SK-N-SH treated with all-trans-retinoic acid at 6 μM for 48 hours (cell line): Measurements from ENCODE around the gene STXBP5.

Experiments used
- CSDC2 ChIP-seq: fragments of 250-450 bp; sonication (Bioruptor Pico); IDR thresholded peaks from 2 replicates; pipeline ENCODE4 v1.5.0; 2020; ENCODE audit warnings: mild to moderate bottlenecking, moderate library complexity
- ESRRG ChIP-seq: fragments of 250-450 bp; sonication (Bioruptor Pico); IDR thresholded peaks from 2 replicates; pipeline ENCODE4 v1.6.1; 2021; ENCODE audit warnings: mild to moderate bottlenecking
- PATZ1 ChIP-seq: fragments of 250-450 bp; sonication (Bioruptor Pico); IDR thresholded peaks from 2 replicates; pipeline ENCODE4 v1.8.0; 2020; ENCODE audit warnings: mild to moderate bottlenecking, moderate library complexity, borderline replicate concordance
- ZFP3 ChIP-seq: fragments of 250-450 bp; sonication (Bioruptor Pico); IDR thresholded peaks from 2 replicates; pipeline ENCODE4 v1.5.0; 2020; ENCODE audit warnings: mild to moderate bottlenecking, moderate library complexity
- ZNF8 ChIP-seq: fragments of 450-650 bp; formaldehyde crosslinking; IDR thresholded peaks from 2 replicates; pipeline ENCODE4 v1.5.0; 2020; ENCODE audit warnings: mild to moderate bottlenecking, moderate library complexity
- TF ChIP-seq, protein P1 (sequence below): fragments of 250-450 bp; sonication (Bioruptor Pico); IDR thresholded peaks from 2 replicates; pipeline ENCODE4 v1.5.1; 2020; ENCODE audit warnings: low read depth, mild to moderate bottlenecking, moderate library complexity

DNA sequence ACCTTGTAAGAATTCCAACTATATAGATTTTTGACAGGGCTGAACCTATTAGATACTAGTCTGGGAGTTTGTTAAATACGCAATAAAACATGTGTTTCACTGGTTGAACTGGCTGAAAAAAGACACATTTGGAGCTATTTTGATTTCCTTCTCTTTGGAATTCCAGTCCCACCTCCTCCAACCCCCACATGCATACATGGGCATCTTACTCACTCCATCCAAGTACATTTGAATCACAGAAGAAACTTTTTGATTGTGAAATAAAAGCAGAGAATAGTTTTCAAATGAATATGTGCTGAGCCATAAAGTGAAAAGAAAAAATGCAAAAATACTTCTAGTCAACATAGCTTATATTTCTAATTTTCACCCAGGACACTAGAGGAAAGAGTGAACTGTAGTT, 33.9 kb upstream of the STXBP5 start:
- TF ChIP-seq ESRRG (CRISPR knock-in tag) (no peak), PATZ1 (CRISPR knock-in tag) (no peak), ZNF8 (CRISPR knock-in tag) (no peak), CSDC2 (CRISPR knock-in tag) (no peak), ZFP3 (CRISPR knock-in tag) (no peak)
- TF ChIP-seq, protein P1, sequence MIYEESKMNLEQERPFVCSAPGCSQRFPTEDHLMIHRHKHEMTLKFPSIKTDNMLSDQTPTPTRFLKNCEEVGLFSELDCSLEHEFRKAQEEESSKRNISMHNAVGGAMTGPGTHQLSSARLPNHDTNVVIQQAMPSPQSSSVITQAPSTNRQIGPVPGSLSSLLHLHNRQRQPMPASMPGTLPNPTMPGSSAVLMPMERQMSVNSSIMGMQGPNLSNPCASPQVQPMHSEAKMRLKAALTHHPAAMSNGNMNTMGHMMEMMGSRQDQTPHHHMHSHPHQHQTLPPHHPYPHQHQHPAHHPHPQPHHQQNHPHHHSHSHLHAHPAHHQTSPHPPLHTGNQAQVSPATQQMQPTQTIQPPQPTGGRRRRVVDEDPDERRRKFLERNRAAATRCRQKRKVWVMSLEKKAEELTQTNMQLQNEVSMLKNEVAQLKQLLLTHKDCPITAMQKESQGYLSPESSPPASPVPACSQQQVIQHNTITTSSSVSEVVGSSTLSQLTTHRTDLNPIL (CRISPR knock-in tag), result no peak
